ENCODE data around the gene PHF13.
A peak's percentile ranks its signal among the peaks of the same experiment; 100 is the strongest.

The PHF13 gene

GRCh38 chr1:6613361-6614018 is at the start of gene PHF13:
Gene PHF13, plus strand, starts transcription at chr1:6613731. Its CDS starts 336 bp downstream, at chr1:6614067.
- DNase-seq (ENCODE audit: low read depth in 2 of 2) = peak; percentile 99 to 100

- DNase-seq (ENCODE audit: low read depth in 2 of 2) = no peak
Observed at GRCh38 chr1:6569033-6569432, 44.5 kb upstream of the PHF13 start.

DNA sequence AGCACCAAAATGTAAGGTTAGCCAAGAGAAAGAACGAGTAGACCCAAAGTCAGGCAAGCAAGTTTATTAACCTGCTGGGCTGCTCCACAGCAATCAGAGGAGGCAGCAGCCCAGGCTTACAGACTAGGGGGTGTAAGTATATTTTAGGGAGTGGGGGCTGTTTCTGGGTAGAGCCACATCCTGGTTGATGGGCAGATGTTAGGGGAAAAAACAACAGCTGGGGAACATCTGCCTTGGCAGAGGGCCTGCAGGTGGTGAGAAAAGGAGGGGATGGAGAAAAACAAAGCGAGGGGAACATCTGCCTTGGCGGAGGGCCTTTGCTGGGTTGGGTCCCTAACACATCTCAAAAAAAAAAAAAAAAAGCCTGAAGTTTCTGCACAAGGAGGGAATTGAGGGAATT is 43.4 kb upstream of the PHF13 start:
- no peak for DNase-seq (ENCODE audit: low read depth in 2 of 2)

GRCh38 chr1:6570987-6571386 is 42.5 kb upstream of the PHF13 start:
- DNase-seq (ENCODE audit: low read depth in 2 of 2) = no peak

GRCh38 chr1:6572653-6573383 is 40.7 kb upstream of the PHF13 start:
- DNase-seq (ENCODE audit: low read depth in 2 of 2) = no peak

- DNase-seq (ENCODE audit: low read depth in 2 of 2) = no peak
Observed at GRCh38 chr1:6574025-6574620, 39.4 kb upstream of the PHF13 start.

GRCh38 chr1:6574818-6575217 is 38.7 kb upstream of the PHF13 start:
- DNase-seq (ENCODE audit: low read depth in 2 of 2) = no peak

- DNase-seq (ENCODE audit: low read depth in 2 of 2) = no peak
Observed at GRCh38 chr1:6577831-6578525, 35.6 kb upstream of the PHF13 start.

DNA sequence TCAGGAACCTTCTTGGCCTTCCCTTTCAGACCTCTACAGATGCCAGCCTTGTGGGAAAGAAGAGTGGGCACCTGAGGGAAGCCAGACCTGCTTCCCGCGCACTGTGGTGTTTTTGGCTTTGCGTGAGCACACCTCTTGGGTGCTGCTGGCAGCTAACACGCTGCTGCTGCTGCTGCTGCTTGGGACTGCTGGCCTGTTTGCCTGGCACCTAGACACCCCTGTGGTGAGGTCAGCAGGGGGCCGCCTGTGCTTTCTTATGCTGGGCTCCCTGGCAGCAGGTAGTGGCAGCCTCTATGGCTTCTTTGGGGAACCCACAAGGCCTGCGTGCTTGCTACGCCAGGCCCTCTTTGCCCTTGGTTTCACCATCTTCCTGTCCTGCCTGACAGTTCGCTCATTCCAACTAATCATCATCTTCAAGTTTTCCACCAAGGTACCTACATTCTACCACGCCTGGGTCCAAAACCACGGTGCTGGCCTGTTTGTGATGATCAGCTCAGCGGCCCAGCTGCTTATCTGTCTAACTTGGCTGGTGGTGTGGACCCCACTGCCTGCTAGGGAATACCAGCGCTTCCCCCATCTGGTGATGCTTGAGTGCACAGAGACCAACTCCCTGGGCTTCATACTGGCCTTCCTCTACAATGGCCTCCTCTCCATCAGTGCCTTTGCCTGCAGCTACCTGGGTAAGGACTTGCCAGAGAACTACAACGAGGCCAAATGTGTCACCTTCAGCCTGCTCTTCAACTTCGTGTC is 34.7 kb upstream of the PHF13 start:
- no peak for DNase-seq (ENCODE audit: low read depth in 2 of 2)

DNA sequence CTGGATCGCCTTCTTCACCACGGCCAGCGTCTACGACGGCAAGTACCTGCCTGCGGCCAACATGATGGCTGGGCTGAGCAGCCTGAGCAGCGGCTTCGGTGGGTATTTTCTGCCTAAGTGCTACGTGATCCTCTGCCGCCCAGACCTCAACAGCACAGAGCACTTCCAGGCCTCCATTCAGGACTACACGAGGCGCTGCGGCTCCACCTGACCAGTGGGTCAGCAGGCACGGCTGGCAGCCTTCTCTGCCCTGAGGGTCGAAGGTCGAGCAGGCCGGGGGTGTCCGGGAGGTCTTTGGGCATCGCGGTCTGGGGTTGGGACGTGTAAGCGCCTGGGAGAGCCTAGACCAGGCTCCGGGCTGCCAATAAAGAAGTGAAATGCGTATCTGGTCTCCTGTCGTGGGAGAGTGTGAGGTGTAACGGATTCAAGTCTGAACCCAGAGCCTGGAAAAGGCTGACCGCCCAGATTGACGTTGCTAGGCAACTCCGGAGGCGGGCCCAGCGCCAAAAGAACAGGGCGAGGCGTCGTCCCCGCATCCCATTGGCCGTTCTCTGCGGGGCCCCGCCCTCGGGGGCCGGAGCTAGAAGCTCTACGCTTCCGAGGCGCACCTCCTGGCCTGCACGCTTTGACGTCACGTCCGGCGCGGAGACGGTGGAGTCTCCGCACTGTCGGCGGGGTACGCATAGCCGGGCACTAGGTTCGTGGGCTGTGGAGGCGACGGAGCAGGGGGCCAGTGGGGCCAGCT is 34.0 kb upstream of the PHF13 start, which contains the start of gene ZBTB48:
TSS of gene ZBTB48 (plus strand) at position 621 of the 745 bp plus-strand sequence. CDS start 616 bp downstream, outside the sequence.
- peak; percentile 95 to 97 for DNase-seq (ENCODE audit: low read depth in 2 of 2)

GRCh38 chr1:6580119-6580592 is 33.4 kb upstream of the PHF13 start:
- peak in 1 of 2 donors; percentile 17 for DNase-seq (ENCODE audit: low read depth in 2 of 2)

GRCh38 chr1:6580593-6581409 is 32.7 kb upstream of the PHF13 start:
- DNase-seq (ENCODE audit: low read depth in 2 of 2) = no peak

GRCh38 chr1:6581561-6582305 is 31.8 kb upstream of the PHF13 start:
- DNase-seq (ENCODE audit: low read depth in 2 of 2) = no peak

DNA sequence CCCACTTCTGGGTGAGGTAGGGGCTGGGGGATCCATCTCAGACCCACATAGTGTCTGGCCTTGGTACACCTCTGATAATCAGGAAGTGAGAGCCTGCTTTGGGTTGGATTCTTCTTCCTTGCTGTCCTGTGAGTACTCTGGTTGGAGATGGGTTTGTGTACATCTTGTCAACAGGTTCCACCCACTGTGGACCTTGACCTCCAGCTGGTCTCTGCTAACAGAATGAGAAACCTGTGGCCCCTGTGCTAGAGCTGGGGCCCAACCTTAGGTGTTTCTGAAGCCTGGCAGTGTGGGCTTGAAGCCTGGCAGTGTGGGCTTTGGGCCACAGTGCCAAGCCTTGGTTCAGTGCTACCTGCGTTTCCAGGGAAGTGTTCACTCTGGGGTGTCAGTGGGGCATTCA is 31.2 kb upstream of the PHF13 start:
- no peak for DNase-seq (ENCODE audit: low read depth in 2 of 2)

DNA sequence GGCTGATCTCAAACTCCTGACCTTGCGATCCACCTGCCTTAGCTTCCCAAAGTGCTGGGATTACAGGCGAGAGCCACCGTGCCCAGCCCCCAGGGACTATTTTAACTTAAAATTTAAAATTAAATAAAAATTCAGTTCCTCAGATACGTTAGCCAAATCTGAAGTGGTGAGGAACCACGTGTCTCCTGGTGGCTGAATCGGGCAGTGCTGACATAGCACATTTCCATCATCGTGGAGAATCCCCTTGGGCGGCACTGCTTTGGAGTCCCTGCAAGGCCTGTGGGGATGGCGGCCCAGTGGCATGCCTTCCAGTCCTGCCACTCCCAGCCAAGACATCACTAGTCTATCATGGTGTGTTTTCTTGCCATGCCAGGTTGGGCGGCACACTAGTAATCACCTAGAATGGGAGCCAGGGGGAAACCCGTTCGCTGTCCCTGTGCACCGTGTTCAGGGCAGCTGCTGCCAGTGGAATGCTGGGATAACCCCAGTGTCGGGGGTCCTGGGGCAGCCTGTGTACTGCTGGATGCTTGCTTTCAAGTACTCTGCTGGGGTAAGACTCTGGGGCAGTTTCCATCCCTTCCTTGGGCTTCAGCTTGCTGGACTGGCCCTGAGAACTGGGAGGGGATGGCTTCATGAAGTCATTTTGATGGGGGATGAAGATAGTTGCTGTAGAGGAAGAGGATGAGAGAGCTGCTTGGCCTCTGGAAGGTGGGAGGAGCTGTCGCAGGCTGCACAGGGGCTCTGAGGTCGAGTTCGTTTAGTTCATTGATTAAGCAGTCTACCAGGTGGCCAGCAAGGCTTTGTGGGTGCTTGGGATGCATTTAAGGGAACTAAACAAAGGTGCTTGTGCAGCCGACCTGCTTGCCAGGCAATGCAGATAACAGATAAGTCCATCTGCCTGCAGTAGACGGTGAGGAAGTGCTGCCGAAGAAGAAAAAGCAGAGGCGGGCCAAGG is 29.1 kb upstream of the PHF13 start:
- DNase-seq (ENCODE audit: low read depth in 2 of 2) = no peak

GRCh38 chr1:6585081-6585722 is 28.3 kb upstream of the PHF13 start:
- DNase-seq (ENCODE audit: low read depth in 2 of 2) = no peak

GRCh38 chr1:6585841-6586240 is 27.7 kb upstream of the PHF13 start:
- DNase-seq (ENCODE audit: low read depth in 2 of 2) = no peak

Data from stimulated activated CD4-positive, alpha-beta T cell treated with anti-CD3 and anti-CD28 coated beads, Interleukin-4, amount 100 ng/mL, for 48 hours (primary cell).